T-helper 1 cell treated with Interleukin-12 subunit alpha and Interleukin-12 subunit beta and Interleukin-4 antibody, amounts not matched to agents 30 μg/mL and 1 μg/mL, for 36 hours (primary cell): Measurements from ENCODE around the gene TCN2.

ENCODE experiments used
- H3K27ac Mint-ChIP-seq: one replicate; pipeline ENCODE4 v1.8.0; 2021; ENCODE audit warnings: mild to moderate bottlenecking, mixed read lengths
- H3K27me3 Mint-ChIP-seq: one replicate; pipeline ENCODE4 v1.8.0; 2021; ENCODE audit warnings: low read depth, mixed read lengths
- H3K36me3 Mint-ChIP-seq: one replicate; pipeline ENCODE4 v1.8.0; 2021; ENCODE audit warnings: low read depth, mixed read lengths
- H3K4me1 Mint-ChIP-seq: one replicate; pipeline ENCODE4 v1.8.0; 2021; ENCODE audit warnings: low read depth, mixed read lengths
- H3K4me3 Mint-ChIP-seq: one replicate; pipeline ENCODE4 v1.8.0; 2021; ENCODE audit warnings: mild to moderate bottlenecking, moderate library complexity, mixed read lengths
- H3K9me3 Mint-ChIP-seq: one replicate; pipeline ENCODE4 v1.8.0; 2021; ENCODE audit warnings: mixed read lengths

The TCN2 gene

GRCh38 chr22:30572840-30573593 lies 34.0 kb upstream of the TCN2 start:
- no peaks in the 10 kb centered on the region for H3K27me3 Mint-ChIP-seq
- peaks cover 17% of the 10 kb centered on the region for H3K36me3 Mint-ChIP-seq
- no peaks in the 10 kb centered on the region for H3K9me3 Mint-ChIP-seq
- no peak overlapping the region for H3K27ac Mint-ChIP-seq
- no peak overlapping the region for H3K4me3 Mint-ChIP-seq
- H3K4me1 Mint-ChIP-seq: no peaks in the 10 kb centered on the region

- H3K27ac Mint-ChIP-seq: no peak overlapping the region
- H3K36me3 Mint-ChIP-seq: peaks cover 17% of the 10 kb centered on the region
- H3K27me3 Mint-ChIP-seq: no peaks in the 10 kb centered on the region
- H3K9me3 Mint-ChIP-seq: no peaks in the 10 kb centered on the region
- H3K4me1 Mint-ChIP-seq: no peaks in the 10 kb centered on the region
- no peak overlapping the region for H3K4me3 Mint-ChIP-seq
Observed at GRCh38 chr22:30573594-30574094, 33.3 kb upstream of the TCN2 start.

GRCh38 chr22:30574095-30574981 lies 32.6 kb upstream of the TCN2 start, which contains the start of gene GAL3ST1:
TSS of gene GAL3ST1 (minus strand) at chr22:30574665. CDS start at chr22:30557392, 17,273 bp downstream.
- Mint-ChIP-seq H3K27ac (no peak within 1 kb of the TSS), H3K4me3 (no peak within 1 kb of the TSS), H3K4me1 (no peaks in the 10 kb centered on the region), H3K9me3 (no peaks in the 10 kb centered on the region), H3K36me3 (peaks cover 23% of the 10 kb centered on the region), H3K27me3 (no peaks in the 10 kb centered on the region)

- Mint-ChIP-seq H3K4me1 (no peaks in the 10 kb centered on the region), H3K4me3 (no peak overlapping the region), H3K27ac (no peak overlapping the region), H3K27me3 (no peaks in the 10 kb centered on the region), H3K9me3 (no peaks in the 10 kb centered on the region), H3K36me3 (peaks cover 31% of the 10 kb centered on the region)
Observed at GRCh38 chr22:30574997-30575671, 31.8 kb upstream of the TCN2 start.

- Mint-ChIP-seq H3K9me3 (no peaks in the 10 kb centered on the region), H3K4me3 (no peak overlapping the region), H3K4me1 (no peaks in the 10 kb centered on the region), H3K27me3 (no peaks in the 10 kb centered on the region), H3K27ac (no peak overlapping the region), H3K36me3 (peaks cover 36% of the 10 kb centered on the region)
Observed at GRCh38 chr22:30575859-30576258, 31.1 kb upstream of the TCN2 start.

GRCh38 chr22:30578481-30578880 lies 28.5 kb upstream of the TCN2 start:
- Mint-ChIP-seq H3K4me3 (no peak overlapping the region), H3K9me3 (no peaks in the 10 kb centered on the region), H3K36me3 (peaks cover 46% of the 10 kb centered on the region), H3K27me3 (no peaks in the 10 kb centered on the region), H3K27ac (no peak overlapping the region), H3K4me1 (no peaks in the 10 kb centered on the region)

- Mint-ChIP-seq H3K27ac (no peak overlapping the region), H3K9me3 (no peaks in the 10 kb centered on the region), H3K4me1 (no peaks in the 10 kb centered on the region), H3K36me3 (peaks cover 47% of the 10 kb centered on the region), H3K4me3 (no peak overlapping the region), H3K27me3 (no peaks in the 10 kb centered on the region)
Observed at GRCh38 chr22:30580896-30581295, 26.1 kb upstream of the TCN2 start.

- Mint-ChIP-seq H3K27ac (no peak overlapping the region), H3K27me3 (no peaks in the 10 kb centered on the region), H3K4me1 (no peaks in the 10 kb centered on the region), H3K9me3 (no peaks in the 10 kb centered on the region), H3K4me3 (no peak overlapping the region), H3K36me3 (peaks cover 47% of the 10 kb centered on the region)
Observed at GRCh38 chr22:30582051-30582450, 24.9 kb upstream of the TCN2 start.

- H3K4me1 Mint-ChIP-seq: no peaks in the 10 kb centered on the region
- peaks cover 46% of the 10 kb centered on the region for H3K36me3 Mint-ChIP-seq
Observed at GRCh38 chr22:30582788-30583545, 24.0 kb upstream of the TCN2 start.

GRCh38 chr22:30584441-30584840 lies 22.5 kb upstream of the TCN2 start:
- H3K36me3 Mint-ChIP-seq: peaks cover 42% of the 10 kb centered on the region
- H3K27ac Mint-ChIP-seq: no peak overlapping the region
- H3K4me3 Mint-ChIP-seq: no peak overlapping the region
- no peaks in the 10 kb centered on the region for H3K27me3 Mint-ChIP-seq
- H3K9me3 Mint-ChIP-seq: no peaks in the 10 kb centered on the region
- no peaks in the 10 kb centered on the region for H3K4me1 Mint-ChIP-seq

More at GRCh38 chr22:30582788-30583545, 24.0 kb upstream of the TCN2 start:
- no peak overlapping the region for H3K27ac Mint-ChIP-seq
- H3K4me3 Mint-ChIP-seq: no peak overlapping the region
- no peaks in the 10 kb centered on the region for H3K27me3 Mint-ChIP-seq
- H3K9me3 Mint-ChIP-seq: no peaks in the 10 kb centered on the region

GRCh38 chr22:30586414-30586813 lies 20.6 kb upstream of the TCN2 start:
- no peak overlapping the region for H3K4me3 Mint-ChIP-seq
- H3K27ac Mint-ChIP-seq: no peak overlapping the region

GRCh38 chr22:30591191-30591587 lies 15.8 kb upstream of the TCN2 start:
- no peak overlapping the region for H3K4me3 Mint-ChIP-seq
- H3K27ac Mint-ChIP-seq: no peak overlapping the region
- peaks cover 9% of the 10 kb centered on the region for H3K27me3 Mint-ChIP-seq
- H3K4me1 Mint-ChIP-seq: peaks cover 11% of the 10 kb centered on the region
- H3K36me3 Mint-ChIP-seq: peaks cover 10% of the 10 kb centered on the region
- H3K9me3 Mint-ChIP-seq: no peaks in the 10 kb centered on the region

More at GRCh38 chr22:30586414-30586813, 20.6 kb upstream of the TCN2 start:
- H3K4me1 Mint-ChIP-seq: peaks cover 11% of the 10 kb centered on the region
- H3K36me3 Mint-ChIP-seq: peaks cover 30% of the 10 kb centered on the region
- H3K9me3 Mint-ChIP-seq: no peaks in the 10 kb centered on the region
- H3K27me3 Mint-ChIP-seq: no peaks in the 10 kb centered on the region

GRCh38 chr22:30591588-30592359 lies 15.2 kb upstream of the TCN2 start, which contains the start of gene PES1:
TSS of gene PES1 (minus strand) at chr22:30591910. CDS start at chr22:30591833, 77 bp downstream.
- H3K4me1 Mint-ChIP-seq: peaks cover 11% of the 10 kb centered on the region
- H3K27ac Mint-ChIP-seq: no peak within 1 kb of the TSS
- H3K27me3 Mint-ChIP-seq: peaks cover 9% of the 10 kb centered on the region
- H3K36me3 Mint-ChIP-seq: peaks cover 5% of the 10 kb centered on the region
- no peak within 1 kb of the TSS for H3K4me3 Mint-ChIP-seq
- no peaks in the 10 kb centered on the region for H3K9me3 Mint-ChIP-seq
